Activated effector memory CD4-positive, alpha-beta T cell treated with Interleukin-2 at 50 U/mL for 16 hours (primary cell): Measurements from ENCODE around the gene GAPDHS.
A peak's percentile ranks its signal among the peaks of the same experiment; 100 is the strongest.

Experiments
- DNase-seq: peaks from one replicate; pipeline ENCODE4 v3.0.0-alpha.2; 2020

The GAPDHS gene

GRCh38 chr19:35540356-35540927 is 7.2 kb downstream of the GAPDHS start:
- no peak for DNase-seq

- no peak for DNase-seq
Measured at GRCh38 chr19:35542209-35542608, 9.0 kb downstream of the GAPDHS start.

- DNase-seq: no peak
Measured at GRCh38 chr19:35543280-35544109, 10.2 kb downstream of the GAPDHS start.

GRCh38 chr19:35544110-35544802 is 11.0 kb downstream of the GAPDHS start:
- DNase-seq: no peak

GRCh38 chr19:35545001-35545854 is 12.0 kb downstream of the GAPDHS start, which contains the start of gene TMEM147:
TMEM147 (plus strand) TSS chr19:35545626; CDS start chr19:35545740, 114 bp downstream.
- peak; percentile 67 for DNase-seq

- peak; percentile 12 for DNase-seq
Measured at GRCh38 chr19:35545855-35546381, 12.7 kb downstream of the GAPDHS start.

GRCh38 chr19:35546532-35546931 is 13.3 kb downstream of the GAPDHS start:
- DNase-seq: no peak

GRCh38 chr19:35549174-35549788 is 16.0 kb downstream of the GAPDHS start:
- DNase-seq: peak; percentile 31

GRCh38 chr19:35549879-35550523 is 16.7 kb downstream of the GAPDHS start:
- DNase-seq: no peak

- no peak for DNase-seq
Measured at GRCh38 chr19:35551091-35551810, 18.0 kb downstream of the GAPDHS start.

- no peak for DNase-seq
Measured at GRCh38 chr19:35552534-35553384, 19.5 kb downstream of the GAPDHS start.

GRCh38 chr19:35553385-35554000 is 20.2 kb downstream of the GAPDHS start:
- DNase-seq: no peak

- no peak for DNase-seq
Measured at GRCh38 chr19:35554076-35554475, 20.8 kb downstream of the GAPDHS start.

GRCh38 chr19:35555301-35556005 is 22.2 kb downstream of the GAPDHS start:
- DNase-seq: no peak

- no peak for DNase-seq
Measured at GRCh38 chr19:35556025-35556590, 22.9 kb downstream of the GAPDHS start.

GRCh38 chr19:35556846-35557538 is 23.7 kb downstream of the GAPDHS start:
- DNase-seq: no peak

GRCh38 chr19:35557539-35558399 is 24.5 kb downstream of the GAPDHS start:
- peak; percentile 10 for DNase-seq
